HG03571 (cell line): ENCODE data around the gene SNX6.
"Not testable (repeated sequence)": the region's sequence is repeated elsewhere in the genome, so short reads cannot be mapped to it uniquely, and the experiment has no call there.

Experiments
- ATAC-seq: cut with Tn5 transposase; IDR thresholded peaks from one replicate; pipeline ENCODE4 v1.9.1; 2021; ENCODE audit not compliant: unreplicated experiment

The SNX6 gene

GRCh38 chr14:34569750-34570149 lies 60.2 kb downstream of the SNX6 start:
- no peak for ATAC-seq

- ATAC-seq, result no peak
Measured at GRCh38 chr14:34568803-34569202, 61.1 kb downstream of the SNX6 start.

- no peak for ATAC-seq
Measured at GRCh38 chr14:34562776-34563150, 67.2 kb downstream of the SNX6 start.

- ATAC-seq, result not testable (repeated sequence)
Measured at GRCh38 chr14:34562037-34562775, 67.7 kb downstream of the SNX6 start.

GRCh38 chr14:34556498-34556829 lies 73.5 kb downstream of the SNX6 start:
- peak; percentile 52 for ATAC-seq

- ATAC-seq, result peak; percentile 59
Measured at GRCh38 chr14:34555583-34556497, 74.1 kb downstream of the SNX6 start.

- ATAC-seq, result no peak
Measured at GRCh38 chr14:34554540-34555250, 75.3 kb downstream of the SNX6 start.

- ATAC-seq, result not testable (repeated sequence)
Measured at GRCh38 chr14:34549276-34549966, 80.5 kb downstream of the SNX6 start.

GRCh38 chr14:34548472-34548981 lies 81.4 kb downstream of the SNX6 start:
- ATAC-seq, result no peak

GRCh38 chr14:34547136-34547520 lies 82.8 kb downstream of the SNX6 start:
- not testable (repeated sequence) for ATAC-seq

- peak; percentile 54 for ATAC-seq
Measured at GRCh38 chr14:34546272-34547135, 83.4 kb downstream of the SNX6 start.

- ATAC-seq, result not testable (repeated sequence)
Measured at GRCh38 chr14:34540181-34541059, 89.5 kb downstream of the SNX6 start.

GRCh38 chr14:34539407-34540180 lies 90.4 kb downstream of the SNX6 start, which contains the start of gene EAPP:
Gene EAPP, minus strand, starts transcription at chr14:34539701. Its CDS starts 73 bp downstream, at chr14:34539628.
- peak; percentile 98 for ATAC-seq

- no peak for ATAC-seq
Measured at GRCh38 chr14:34538871-34539406, 91.0 kb downstream of the SNX6 start.

GRCh38 chr14:34538096-34538495 lies 91.9 kb downstream of the SNX6 start:
- ATAC-seq, result not testable (repeated sequence)

GRCh38 chr14:34537677-34538009 lies 92.3 kb downstream of the SNX6 start:
- ATAC-seq, result no peak

GRCh38 chr14:34536951-34537676 lies 92.8 kb downstream of the SNX6 start:
- no peak for ATAC-seq
